ENCODE measurements around the gene SCD.

DNA sequence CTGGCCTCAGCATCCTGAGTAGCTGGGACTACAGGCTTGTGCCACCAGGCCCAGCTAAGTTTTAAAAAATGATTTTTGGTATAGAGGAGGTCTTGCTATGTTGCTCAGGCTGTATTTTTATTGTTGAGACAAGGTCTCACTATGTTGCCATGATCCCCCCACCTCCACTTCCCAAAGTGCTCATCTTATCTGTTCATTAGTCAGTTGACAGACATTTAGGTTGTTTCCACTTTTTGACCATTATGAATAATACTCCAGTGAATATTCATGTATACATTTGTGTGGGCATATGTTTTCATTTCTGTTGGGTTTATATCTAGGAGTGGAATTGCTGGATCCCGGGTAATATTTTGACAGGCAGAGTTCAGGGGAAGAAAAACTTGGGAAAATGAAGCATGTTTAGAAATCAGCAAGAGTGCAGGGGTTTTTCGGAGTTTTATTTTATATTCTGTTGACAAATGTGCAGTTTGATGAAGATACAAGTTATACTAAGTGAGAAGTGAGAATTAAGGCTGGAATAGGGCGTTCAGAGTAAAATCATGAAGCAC lies 2.7 kb upstream of the SCD start:
- TF ChIP-seq, protein P1, sequence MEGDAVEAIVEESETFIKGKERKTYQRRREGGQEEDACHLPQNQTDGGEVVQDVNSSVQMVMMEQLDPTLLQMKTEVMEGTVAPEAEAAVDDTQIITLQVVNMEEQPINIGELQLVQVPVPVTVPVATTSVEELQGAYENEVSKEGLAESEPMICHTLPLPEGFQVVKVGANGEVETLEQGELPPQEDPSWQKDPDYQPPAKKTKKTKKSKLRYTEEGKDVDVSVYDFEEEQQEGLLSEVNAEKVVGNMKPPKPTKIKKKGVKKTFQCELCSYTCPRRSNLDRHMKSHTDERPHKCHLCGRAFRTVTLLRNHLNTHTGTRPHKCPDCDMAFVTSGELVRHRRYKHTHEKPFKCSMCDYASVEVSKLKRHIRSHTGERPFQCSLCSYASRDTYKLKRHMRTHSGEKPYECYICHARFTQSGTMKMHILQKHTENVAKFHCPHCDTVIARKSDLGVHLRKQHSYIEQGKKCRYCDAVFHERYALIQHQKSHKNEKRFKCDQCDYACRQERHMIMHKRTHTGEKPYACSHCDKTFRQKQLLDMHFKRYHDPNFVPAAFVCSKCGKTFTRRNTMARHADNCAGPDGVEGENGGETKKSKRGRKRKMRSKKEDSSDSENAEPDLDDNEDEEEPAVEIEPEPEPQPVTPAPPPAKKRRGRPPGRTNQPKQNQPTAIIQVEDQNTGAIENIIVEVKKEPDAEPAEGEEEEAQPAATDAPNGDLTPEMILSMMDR (IDR thresholded peaks at IDR 0.05) = no peak
- TF ChIP-seq POLR2A (IDR thresholded peaks at IDR 0.05) (no peak), POLR2AphosphoS5 (IDR thresholded peaks at IDR 0.05) (no peak)

All from sigmoid colon (tissue), 4 donors.